ENCODE measurements around the gene TRIP11.

Gene TRIP11

DNA sequence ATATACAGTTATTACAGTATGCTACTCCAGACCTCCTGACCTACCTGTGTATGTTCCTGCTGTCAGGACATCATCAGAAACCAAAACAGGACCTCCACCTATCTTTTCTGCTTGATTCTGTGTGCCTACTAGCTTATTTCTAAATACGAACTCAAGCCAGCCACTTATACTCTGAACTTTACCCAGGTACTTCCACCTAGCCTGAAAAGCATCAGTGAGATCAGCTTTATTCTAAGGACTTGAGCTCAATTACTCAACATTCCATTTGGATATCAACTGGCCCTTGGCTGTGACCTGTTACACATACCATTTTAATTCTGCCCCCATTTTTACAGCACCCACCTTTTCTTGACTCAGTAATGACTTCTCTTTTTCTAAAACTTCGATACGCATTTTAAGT lies 29.2 kb downstream of the TRIP11 start:
- no peak for DNase-seq (ENCODE audit: low read depth, low spot score)

DNA sequence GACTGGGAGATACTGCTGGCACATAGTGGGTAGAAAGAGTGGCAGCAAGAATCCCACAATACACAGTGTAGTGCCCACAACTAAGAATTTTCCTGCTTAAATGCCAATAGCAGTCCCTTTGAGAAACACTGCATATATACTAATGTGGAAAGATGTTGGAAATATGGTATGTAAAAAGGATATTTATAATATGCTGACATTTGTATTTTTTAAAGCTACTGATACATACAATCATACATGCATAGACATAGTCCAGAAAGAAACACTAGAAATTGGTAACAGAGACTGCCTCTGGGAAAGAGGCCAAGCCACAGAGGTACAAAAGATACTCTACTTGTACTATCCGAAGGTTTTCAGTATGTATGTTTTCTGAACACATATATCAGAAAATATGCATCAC lies 30.3 kb downstream of the TRIP11 start:
- DNase-seq (ENCODE audit: low read depth, low spot score), result no peak

DNA sequence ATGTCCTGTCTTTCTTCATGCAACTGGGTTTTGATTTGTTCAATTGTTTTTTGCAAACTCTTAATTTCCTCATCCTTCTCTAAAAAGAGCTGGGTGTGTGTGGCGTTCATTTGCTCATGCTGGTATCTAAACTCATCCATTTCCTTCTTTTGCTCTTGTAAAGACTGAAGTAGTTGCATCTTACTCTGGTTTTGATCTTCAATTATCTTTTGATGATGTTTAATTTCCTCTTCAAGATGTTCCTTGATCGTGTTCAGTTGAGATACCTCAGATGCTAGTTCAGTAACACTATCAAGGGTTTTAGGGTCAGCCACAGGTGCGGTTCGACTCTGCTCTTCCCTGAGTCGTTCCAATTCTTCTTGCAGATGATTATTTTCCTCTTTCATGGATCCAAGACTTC lies 34.8 kb downstream of the TRIP11 start:
- no peak for DNase-seq (ENCODE audit: low read depth, low spot score)

DNA sequence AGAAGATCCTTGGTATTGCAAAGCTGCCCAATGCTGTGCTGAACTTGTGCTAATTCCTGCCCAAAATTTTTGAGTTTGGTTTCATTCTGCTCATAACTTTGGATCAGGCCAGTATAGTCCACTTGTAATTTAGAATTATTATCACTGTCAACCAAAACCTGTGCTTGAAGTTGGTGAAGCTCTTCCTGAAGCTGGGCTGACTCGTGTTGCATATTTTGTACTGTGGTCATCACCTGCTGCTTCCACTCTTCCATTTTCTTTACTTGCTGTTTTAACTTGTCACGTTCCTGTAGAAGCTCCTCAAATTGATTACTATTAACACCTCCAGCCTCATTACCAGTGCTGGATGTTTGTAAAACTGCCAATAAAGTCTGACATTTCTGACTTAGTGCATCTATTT lies 35.8 kb downstream of the TRIP11 start:
- no peak for DNase-seq (ENCODE audit: low read depth, low spot score)

DNA sequence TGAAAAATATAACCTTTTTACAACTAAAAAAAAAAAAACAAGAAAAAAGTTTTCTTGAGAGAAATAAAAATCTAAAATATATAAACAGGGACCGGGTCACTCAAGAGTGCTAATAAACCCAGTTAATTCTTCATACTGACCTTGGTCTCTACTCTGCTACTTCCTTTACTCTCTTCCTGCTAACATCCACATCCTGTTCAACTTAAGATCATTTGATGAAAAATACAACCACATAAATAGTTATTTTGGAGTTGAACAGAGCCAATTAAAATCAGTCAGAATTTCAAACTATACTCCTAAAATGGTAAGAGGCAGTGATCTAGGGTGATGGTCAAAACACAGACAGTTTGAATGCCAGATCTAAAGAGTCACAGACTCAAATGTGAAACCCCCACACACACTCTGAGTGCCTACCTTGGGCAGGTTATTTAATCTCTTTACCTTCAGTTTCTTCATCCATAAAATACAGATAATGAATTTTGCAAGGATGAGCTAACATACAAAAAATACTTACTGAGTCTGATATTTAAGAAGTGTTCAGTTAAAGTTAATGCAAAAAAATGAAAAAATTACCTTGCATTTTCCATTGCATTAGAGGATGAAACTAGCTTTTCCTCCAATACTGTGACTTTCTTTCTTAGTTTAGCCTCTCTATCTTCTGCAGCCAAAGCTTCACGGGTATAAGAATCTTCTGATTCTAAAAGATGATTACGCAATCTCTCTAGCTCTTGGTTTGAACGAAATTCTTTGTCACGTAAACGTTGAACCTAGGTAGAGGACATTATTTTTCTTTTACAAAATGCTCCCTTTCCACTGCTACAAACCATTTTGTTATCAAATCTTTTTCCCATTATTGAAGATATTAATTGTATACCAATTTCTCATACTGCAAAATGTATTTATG lies 40.9 kb downstream of the TRIP11 start:
- no peak for DNase-seq (ENCODE audit: low read depth, low spot score)

DNA sequence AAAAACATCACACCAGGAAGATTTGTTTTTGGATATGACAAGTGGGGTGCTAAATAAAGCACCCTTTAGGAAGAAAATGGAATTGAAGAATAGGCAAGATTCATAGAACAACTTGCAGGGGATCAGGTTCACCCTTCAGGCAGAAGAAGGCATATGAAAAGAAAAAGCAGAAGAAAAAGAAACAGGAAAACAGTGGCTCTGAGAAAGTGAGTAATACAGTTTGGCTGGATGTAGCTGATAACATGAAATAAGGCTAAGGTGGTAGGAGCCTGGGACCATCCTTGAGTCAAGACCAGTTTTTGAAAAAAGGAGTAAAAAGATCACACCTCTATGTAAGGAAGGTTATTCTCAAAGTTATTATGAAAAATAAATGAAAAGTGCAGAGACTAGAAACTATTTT lies 42.4 kb downstream of the TRIP11 start:
- DNase-seq (ENCODE audit: low read depth, low spot score), result no peak

DNA sequence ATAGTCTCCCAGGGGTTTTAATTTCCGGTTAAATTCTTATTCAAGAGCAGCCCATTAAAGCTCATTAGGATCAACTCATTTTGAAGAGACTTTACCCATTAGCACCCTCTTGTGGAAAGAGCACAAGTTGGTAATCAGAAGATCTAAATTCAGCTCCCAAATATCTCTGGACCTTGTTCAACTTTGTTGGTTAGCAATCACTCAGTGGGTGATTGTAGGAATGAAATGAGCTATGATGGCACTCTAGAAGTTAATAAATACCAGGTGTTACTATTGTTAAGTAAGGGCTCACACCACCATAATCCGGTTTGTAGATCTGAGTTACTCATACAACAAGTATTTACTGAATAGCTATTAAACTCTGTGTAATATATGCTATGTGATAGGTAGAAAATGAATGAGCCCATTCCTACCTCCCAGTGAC lies 42.9 kb downstream of the TRIP11 start:
- peak; percentile 30 for DNase-seq (ENCODE audit: low read depth, low spot score)

DNA sequence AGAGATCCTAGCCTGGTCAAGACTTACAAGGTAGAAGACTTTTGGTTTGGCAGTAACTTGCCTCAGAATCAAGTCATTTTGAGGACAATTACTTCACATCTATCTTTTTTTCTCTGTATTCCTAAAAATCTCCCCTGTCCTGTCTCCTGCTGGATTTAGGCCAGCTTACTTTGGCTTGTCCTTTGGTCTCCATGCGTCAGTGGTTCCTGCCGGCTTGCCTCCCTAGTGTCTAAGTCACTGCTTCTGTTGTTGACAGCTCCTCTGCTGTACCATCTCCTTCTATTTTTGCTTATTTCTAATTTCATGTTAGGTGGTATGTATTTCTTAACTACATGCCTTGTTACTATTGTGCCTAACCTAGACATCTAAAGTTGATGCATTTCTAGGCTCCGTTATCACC lies 52.7 kb downstream of the TRIP11 start:
- no peak for DNase-seq (ENCODE audit: low read depth, low spot score)

DNA sequence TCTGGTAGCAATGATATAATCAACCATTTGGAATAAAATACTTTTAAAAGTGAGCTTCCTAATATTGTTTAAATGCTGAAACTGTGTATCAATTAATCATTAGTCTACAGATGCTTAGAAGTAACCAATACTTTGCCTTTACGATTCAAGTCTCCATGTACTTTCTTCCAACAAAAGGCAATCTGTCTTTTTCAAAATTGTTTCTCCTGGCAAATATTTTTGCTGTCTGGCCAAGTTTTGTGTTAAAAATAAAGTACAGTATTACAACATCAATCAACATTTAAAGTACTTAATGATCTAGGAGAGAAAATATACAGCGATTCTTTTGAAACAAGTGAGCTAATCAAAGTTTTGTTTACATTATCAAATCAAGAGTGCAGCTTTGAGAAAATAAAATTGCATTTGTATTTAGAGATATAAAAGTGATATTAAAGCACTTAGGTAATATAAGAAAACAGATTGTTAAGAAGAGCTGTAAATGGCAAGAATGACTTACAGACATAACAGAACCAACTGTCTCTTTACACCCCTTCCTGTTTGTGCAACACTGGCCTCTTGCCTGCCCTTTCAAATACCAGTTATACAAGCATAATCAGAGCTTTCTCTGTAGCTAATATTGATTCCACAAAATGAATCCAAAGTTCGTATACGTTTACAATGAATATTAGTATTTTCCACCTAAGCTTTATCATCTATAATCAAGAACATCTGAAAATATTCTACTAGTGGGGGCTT lies 54.2 kb downstream of the TRIP11 start:
- no peak for DNase-seq (ENCODE audit: low read depth, low spot score)

DNA sequence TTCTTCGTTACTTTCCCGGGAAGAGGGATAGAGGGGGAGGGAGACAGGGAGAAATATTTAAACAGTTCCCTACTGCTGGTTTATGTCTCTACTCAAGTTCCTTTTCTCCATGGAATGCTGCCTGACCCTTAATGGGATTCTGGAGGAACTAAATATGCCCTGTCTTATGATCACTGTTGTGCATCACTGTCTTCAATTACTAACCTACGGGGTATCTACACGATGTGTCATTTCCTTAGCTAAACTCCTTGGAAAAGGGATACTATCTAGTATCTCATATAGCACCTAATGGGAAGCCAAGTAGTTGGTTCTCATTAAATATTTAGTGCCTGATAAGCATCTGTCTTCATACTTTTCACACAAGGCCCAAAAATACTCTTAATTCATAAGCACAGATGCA lies 54.9 kb downstream of the TRIP11 start:
- DNase-seq (ENCODE audit: low read depth, low spot score), result no peak

DNA sequence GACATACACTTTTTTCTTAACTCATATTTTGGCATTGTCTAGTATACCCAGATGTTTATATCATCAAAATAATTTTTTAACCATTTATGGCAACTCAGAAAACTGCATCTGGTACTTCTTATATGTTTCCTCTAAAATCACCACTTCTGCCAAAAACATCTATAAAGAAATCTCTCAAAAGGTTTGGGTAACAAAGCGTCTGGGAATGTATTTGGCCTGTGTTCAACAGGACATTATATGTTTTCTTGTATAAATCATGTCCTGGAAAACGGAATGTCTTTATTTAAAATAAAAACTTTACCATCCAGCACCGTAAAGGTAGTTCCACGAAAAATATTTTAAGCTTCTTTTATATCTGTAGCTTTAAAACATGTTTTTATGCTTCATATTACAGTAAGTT lies 56.3 kb downstream of the TRIP11 start:
- DNase-seq (ENCODE audit: low read depth, low spot score), result no peak

DNA sequence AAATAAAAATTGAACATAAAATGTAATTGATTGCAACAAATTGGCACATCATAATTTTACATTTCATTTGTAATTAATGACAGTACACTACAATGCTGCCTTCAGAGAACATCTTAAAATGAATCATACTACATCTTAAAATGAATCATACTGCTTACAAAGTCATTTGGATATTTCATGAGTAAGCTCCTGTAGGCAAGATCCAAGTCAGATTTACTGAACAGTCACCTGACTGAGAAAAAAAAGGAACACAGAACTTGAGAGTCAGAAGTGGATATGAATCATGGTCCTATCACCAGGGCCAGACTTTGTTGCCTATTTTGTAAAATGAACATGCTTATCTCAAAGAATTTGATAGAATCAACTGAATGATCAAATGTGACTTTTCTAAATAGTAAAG lies 59.7 kb downstream of the TRIP11 start:
- DNase-seq (ENCODE audit: low read depth, low spot score), result no peak

DNA sequence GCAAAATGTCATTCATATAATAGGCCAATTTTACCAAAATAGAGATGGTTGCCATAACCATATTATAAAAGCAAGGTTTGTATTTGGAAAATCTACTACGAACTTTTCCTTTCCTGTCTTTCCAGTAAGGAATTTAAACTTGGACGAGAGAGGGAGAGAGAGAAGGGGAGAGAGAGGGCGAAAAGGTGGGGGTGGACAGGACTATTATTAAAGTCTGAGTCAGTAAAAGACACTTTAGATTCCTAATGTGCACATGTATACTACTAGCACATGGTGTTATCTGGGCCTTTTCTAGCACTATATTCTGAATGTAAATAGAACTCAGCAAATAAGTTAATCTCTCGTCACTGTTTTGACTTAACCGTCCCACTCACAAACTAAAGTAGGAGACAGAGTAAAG lies 62.0 kb downstream of the TRIP11 start:
- DNase-seq (ENCODE audit: low read depth, low spot score), result no peak

DNA sequence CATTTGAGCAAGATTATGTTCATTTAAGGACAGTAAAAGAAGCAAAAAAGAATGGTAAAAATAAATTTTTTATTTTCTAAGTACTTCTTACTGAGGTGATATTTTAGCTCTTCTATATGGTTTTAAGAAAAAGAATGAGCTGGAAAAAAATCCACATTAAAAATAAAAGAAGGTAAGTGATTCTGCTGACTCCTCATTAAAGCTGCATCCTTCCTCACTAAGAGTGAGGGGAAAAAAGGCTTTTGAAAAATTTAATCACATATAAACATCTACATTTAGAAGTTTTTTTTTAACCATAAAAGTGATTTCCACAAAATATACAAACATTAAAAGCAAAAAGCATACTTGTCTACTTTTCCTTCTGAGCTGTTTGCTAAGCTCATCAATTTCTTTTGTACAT lies 64.1 kb downstream of the TRIP11 start:
- no peak for DNase-seq (ENCODE audit: low read depth, low spot score)

DNA sequence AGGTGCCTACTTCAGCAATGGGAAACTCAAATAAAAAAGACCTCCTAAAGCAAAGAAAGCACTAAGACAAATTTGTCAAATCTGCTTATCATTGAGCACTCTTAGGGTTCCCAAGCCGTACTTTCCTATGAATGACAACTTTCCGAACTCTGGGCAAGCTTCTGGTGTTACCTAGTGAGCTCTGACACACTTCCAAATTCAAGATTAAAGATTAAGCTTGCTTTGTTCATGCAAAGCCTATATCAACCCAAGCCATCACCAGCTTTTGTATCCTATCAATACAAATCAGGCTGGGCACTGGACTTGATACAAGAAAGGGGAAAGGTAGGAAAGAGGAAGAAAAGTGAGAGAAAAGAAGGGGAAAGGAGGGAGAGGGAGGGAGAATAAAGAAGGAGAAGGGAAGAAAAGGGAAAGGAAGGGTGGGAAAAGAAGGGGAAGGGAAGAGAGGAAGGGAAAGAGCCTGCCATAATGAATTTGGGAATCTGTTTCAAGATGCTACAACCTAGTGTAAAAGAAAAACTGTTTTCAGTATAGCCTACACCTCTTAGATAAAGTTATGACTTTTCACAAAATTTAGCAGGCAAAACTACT lies 68.6 kb downstream of the TRIP11 start:
- DNase-seq (ENCODE audit: low read depth, low spot score), result no peak

DNA sequence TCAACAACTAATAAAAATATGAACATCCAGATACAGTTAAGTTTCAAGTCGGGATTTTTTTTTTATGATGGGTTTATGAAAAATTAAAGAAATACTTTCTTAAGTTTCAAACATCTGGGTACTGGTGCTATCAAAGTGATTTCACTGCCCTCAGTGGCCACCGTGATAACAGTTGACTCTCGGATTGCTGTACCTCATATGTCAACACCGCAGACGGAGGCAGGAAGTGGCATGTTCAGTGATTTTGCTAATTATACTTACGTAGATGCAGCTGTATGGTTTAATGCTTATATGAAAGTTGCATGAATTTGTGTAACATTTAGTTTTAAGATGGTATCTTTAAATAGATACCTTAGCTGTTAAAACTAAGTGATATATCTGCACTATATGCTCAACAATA lies 71.6 kb downstream of the TRIP11 start:
- DNase-seq (ENCODE audit: low read depth, low spot score), result no peak

DNA sequence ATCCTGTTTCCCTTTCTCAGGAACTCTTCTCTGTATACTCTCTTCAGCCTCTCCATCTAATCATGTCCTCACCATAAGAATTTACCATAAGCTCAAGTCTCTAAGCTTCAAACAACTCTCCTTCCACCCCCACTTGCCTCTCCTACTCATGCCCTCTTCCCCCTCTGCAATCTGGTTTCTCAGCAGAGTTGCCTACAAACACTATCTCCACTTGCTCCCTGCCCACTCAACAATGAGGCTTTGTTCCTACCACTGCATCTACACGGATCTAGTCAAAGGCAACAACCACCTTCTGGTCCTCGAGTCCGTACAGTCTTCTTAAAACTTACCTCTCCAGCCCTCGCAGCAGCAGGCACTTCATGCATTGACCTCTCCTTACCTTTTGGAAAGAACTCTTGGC lies 75.1 kb downstream of the TRIP11 start:
- DNase-seq (ENCODE audit: low read depth, low spot score), result no peak

DNA sequence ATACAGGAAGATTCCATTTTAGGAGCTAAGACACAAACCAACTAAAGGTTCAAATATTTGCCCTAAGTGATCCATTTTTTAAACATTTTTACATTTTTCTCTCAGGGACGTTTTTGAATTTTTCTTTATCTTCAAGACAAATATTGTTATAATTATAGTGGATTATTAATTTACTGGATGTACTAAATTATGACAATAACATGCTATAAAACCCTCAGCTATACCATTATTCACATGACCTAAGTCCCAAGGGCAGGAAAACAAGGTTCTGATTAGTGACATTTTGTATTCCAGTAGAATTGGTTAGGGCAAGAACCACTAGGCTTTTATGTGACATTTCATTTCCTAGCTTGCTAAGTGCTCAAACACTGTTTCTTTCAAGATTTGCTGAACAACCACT lies 75.8 kb downstream of the TRIP11 start:
- no peak for DNase-seq (ENCODE audit: low read depth, low spot score)

DNA sequence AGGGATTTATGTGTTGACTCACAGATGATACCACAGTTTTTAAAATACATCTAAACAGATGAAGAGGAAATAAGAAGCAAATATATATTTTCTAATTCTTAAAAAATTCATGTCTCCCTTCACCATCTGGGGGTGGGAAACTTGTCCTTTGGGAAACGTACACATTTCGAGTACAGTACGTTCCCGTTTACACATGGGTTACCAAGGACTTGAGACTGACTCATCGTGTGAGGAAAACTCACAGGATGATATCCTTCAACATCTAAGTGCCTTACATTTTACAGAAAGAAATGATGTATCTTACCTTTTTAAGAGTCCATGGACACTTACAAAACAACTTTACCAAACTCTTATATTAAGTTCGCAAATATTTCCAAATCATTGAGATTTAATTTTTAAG lies 76.4 kb downstream of the TRIP11 start:
- no peak for DNase-seq (ENCODE audit: low read depth, low spot score)

DNA sequence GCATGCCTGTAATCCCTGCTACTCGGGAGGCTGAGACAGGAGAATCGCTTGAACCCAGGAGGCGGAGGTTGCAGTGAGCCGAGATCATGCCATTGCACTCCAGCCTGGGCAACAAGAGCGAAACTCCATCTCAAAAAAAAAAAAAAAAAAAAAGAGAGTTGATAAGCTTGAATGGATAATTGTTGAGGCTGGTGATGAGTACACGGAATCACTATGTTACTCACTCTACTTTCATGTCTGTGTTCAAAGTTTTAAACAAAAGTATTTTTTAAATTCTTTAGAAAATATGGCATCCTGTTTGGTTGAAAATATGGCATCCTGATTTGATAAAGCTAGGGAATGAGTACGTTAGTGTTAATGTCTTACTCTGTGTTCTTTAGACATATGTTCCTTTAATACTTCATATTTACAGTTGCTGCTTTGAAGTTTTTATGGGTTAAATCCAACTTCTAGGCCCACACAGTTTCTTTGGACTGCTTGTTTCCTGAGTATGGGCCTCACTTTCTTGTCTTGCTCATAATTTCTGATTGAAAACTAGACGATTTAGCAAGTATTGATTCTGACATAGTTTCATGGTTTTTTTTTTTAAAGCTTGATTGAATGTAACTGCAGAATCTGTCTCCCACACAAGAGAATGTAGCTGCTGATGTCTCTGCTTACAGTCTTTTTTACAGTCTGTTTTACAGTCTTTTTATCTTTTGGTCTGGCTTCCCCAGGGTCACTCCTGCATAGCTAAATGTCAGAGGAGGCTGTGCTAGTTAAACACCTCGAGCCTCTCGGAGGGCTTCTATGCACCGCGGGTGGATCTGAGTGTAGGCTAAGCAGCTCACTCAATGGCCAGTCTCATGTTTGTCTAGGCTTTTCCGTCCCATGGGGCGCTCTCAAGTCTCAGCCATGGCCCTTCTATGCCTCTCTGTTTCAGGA lies 78.3 kb downstream of the TRIP11 start:
- DNase-seq (ENCODE audit: low read depth, low spot score), result no peak

DNA sequence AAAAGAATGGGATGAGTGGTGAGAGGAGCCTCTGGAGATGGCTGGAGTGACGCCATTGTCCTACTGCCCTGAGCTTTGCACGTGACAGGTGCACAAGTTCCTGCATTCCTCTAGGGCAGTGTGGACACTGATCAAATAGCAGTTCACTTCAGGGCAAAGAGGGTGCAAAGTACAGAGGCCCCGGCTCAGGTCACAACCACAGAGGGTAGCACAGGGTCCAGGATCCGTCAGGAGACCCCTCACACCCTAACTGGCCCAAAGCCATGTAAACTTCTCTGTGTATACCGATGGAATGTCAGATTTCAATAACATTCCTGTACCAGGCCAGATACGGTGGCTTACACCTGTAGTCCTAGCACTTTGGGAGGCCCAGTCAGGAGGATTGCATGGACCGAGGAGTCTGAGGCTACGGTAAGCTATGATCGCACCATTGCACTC lies 82.0 kb downstream of the TRIP11 start:
- no peak for DNase-seq (ENCODE audit: low read depth, low spot score)

DNA sequence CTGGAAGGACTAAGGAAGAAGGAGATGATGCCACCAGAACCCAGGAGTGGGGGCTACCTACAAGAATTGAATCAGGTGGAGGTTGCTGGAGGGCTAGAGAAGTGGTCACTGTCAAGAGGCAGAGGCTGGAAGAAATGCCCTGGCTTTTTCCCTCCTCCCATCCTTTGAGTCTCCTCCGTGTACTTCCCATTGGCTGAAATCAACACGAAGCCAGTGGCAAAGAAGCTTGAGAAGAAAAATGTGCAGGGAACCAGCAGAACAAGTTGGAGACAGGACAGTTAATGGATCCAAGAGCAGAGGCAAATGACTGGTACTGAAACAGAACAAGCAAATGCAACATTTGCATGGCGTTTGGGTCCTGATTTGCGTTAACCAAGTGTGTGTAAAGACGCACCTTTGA lies 83.2 kb downstream of the TRIP11 start:
- no peak for DNase-seq (ENCODE audit: low read depth, low spot score)

Data from iPS DF 19.7 (cell line).